Amniotic epithelial cell (primary cell): ENCODE measurements around the gene RPL12.

Experiments used
- DNase-seq: peaks from one replicate; pipeline ENCODE4 v3.0.0-alpha.2; 2010; ENCODE audit warnings: low read depth

The RPL12 gene

DNA sequence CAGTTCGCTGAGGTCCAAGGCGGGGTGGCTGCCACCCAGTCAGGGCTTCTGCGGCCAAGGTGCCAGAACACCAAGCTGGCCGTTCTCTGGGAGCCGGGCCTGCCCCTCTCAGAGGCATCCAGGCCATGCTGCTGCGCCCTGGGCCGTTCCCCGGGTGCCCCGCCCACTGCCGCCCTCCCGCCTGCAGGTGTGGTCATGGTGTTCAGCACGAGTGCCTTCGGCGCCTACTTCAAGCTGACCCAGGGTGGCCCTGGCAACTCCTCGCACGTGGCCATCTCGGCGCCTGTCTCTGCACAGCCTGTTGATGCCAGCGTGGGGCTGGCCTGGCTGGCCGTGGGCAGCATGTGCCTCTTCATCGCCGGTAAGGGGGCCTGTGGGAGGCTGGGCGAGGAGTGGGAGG lies 46.6 kb downstream of the RPL12 start:
- no peak for DNase-seq

DNA sequence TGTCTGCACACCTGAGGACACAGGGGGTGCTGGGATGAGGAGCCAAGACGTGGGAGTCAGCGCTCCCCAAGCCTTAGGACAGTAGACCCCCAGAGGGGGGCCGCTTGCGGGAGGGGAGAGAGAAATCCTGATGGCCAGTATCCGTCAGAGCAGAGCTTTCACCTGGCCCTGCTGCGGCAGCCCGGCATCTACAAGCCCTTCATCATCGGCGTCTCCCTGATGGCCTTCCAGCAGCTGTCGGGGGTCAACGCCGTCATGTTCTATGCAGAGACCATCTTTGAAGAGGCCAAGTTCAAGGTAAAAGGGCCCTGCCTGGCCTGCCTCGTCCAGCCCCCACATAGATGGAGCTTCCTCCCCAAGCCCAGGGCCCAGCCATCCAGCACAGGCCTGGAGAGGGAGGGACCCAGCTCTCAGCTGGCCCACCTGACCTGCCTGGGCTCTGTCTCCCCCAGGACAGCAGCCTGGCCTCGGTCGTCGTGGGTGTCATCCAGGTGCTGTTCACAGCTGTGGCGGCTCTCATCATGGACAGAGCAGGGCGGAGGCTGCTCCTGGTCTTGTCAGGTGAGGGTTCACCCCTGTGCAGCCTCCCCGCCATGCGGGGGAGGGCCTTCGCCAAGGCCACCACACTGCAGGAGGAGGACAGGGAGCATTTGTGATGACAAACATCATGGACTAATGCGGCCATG lies 47.6 kb downstream of the RPL12 start:
- no peak for DNase-seq

DNA sequence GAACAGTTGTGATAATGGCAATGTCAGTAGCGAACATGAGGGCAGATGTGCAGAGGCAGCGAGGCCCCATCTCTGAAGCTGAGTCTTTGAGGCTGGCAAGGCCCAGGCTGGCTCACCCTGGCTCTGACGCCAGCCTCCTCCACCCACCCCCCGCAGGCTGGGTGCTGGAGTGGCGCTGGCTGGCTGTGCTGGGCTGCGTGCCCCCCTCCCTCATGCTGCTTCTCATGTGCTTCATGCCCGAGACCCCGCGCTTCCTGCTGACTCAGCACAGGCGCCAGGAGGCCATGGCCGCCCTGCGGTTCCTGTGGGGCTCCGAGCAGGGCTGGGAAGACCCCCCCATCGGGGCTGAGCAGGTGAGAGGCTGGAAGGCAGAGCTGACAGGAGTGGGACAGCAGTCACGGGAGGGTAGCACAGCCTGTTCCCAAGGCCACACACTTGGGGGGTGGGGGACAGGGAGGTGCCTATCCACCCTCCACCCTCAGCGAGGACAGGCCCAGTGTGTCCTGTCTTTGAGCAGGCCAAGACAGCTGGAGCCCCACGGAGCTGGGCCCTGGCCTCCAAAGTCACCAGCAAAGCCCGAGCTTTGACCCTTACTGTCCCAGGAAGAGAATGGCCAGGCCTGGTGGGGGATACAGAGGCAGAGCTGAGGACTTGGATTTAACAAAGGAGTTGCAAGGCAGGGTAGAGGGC lies 48.7 kb downstream of the RPL12 start:
- no peak for DNase-seq

DNA sequence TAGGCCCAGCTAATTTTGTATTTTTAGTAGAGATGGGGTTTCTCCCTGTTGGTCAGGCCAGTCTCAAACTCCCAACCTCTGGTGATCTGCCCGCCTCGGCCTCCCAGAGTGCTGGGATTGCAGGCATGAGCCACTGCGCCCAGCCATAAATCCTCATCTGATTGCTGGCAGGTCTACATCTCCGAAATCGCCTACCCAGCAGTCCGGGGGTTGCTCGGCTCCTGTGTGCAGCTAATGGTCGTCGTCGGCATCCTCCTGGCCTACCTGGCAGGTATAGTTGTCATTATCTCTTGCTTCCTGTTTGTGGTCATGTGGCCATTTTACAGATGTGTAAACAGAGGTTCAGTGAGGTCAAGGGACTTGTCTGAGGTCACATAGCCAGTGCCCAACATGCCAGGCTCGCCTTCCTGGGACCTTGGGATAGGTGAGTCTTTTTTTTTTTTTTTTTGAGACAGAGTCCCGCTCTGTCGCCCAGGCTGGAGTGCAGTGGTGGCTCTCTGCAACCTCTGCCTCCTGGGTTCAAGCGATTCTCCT lies 51.4 kb downstream of the RPL12 start:
- no peak for DNase-seq

DNA sequence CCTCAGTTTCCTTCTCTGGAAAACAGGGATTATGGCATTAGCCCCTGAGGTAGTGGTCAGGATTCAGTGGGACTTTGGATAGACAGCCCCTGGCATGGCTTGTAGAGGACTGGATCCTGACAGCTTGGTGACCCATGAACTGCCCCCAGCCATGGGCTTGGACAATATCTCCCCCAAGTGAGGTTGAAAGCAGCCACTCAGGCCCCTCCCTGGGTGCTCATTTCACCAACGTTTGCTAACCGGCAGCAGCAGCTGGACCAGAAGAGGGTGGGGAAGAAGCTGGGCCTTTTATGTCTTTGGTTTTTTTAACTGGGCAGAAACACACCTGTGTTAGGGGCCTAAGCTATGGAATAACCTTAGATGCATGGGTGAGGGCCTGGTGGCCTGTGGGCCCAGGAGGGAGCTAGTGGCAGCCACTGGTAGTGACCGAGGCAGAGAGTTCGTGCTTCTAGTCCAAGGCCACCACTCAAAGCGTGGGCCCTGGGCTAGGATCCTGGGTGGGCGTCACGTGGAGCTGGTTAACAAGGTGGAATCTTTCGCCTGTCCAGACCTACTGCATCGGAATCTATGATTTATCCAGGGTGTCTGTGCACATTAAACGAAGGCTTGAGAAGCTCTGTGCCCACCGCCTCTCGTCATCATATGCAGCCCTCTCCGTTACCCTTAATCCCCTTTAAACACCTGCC lies 52.3 kb downstream of the RPL12 start:
- no peak for DNase-seq

DNA sequence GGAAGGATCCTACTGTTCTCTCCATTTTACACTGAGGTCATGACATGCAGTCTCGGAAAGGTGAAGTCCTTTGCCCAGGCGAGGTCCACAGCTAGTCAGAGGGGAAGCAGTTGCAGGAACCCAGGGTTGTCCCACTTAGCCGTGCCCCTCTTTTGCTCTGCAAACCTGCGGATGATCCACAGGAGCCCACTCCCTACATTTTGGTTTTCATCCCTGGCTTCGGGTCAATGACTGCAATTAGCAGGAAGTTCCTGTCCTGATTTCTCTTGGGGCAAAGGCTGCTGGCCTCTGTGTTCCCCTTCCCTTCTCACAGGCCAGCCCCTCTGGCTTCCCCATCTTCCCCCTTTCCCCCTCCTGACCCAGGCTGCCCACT lies 52.9 kb downstream of the RPL12 start:
- DNase-seq: no peak
